Heart left ventricle (tissue), 16 donors: ENCODE measurements around the gene ANKS3. TPM values are rescaled to one million over a fixed set of nuclear protein-coding genes. Genes with fewer than 3 reads are reported as not detected.

ENCODE experiments used
- ATAC-seq, 4 donors: fragments of 200-7000 bp; cut with Tn5 transposase; one replicate each; pipeline ENCODE4 v1.9.1; 2020 to 2022; ENCODE audit warnings: moderate library complexity in 4 of 4, mild to moderate bottlenecking in 3 of 4, moderate number of reproducible peaks in 1 of 4
- DNase-seq, 5 donors: peaks; one replicate each; pipeline ENCODE4 v3.0.0-alpha.2; 2020
- H3K27ac ChIP-seq, 12 donors: fragments of 200-600 bp; sonication (generic) in 4 of 12; one replicate each; pipeline versions ENCODE4 v1.5.0 to v1.8.0; 2016 to 2022; ENCODE audit warnings: mild to moderate bottlenecking in 2 of 12
- H3K27me3 ChIP-seq, 9 donors: fragments of 200-600 bp; sonication (generic) in 2 of 9; one replicate each; pipeline versions ENCODE4 v1.5.1 to v1.8.0; 2016 to 2022; ENCODE audit warnings: mild to moderate bottlenecking in 3 of 9
- H3K36me3 ChIP-seq, 9 donors: fragments of 200-600 bp; sonication (generic) in 2 of 9; one replicate each; pipeline versions ENCODE4 v1.5.0 to v1.8.0; 2018 to 2022; ENCODE audit warnings: mild to moderate bottlenecking in 2 of 9
- H3K4me1 ChIP-seq, 12 donors: fragments of 200-600 bp; sonication (generic) in 4 of 12; one replicate each; pipeline versions ENCODE4 v1.5.0 to v1.8.0; 2016 to 2022; ENCODE audit warnings: mild to moderate bottlenecking in 3 of 12
- H3K4me3 ChIP-seq, 12 donors: fragments of 200-600 bp; sonication (generic) in 4 of 12; one replicate each; pipeline versions ENCODE4 v1.5.0 to v1.8.0; 2017 to 2022; ENCODE audit warnings: mild to moderate bottlenecking in 9 of 12, moderate library complexity in 4 of 12
- H3K9me3 ChIP-seq, 12 donors: fragments of 200-600 bp; sonication (generic) in 4 of 12; one replicate each; pipeline versions ENCODE4 v1.5.0 to v1.8.0; 2016 to 2022; ENCODE audit warnings: mild to moderate bottlenecking in 1 of 12
- POLR2A ChIP-seq, 2 donors: fragments of 450-650 bp; IDR thresholded peaks; one replicate each; pipeline ENCODE4 v1.6.1; 2017; ENCODE audit warnings: antibody characterized with exemption in 2 of 2, mild to moderate bottlenecking in 2 of 2, moderate library complexity in 2 of 2
- WGBS, 4 donors: extraction: QIAGEN DNeasy Blood & Tissue Kit in 2 of 4; methylation state at CpG; one replicate each; pipeline versions ENCODE4 v1.1.5 to v1.1.7; 2013 to 2018; 5-methylcytosine and 5-hydroxymethylcytosine counted together
- intact Hi-C, 10 donors: fragments of 100-400 bp; cut with DNase I; formaldehyde crosslinking; loops; one replicate each; pipeline versions ENCODE4 v1.11.1 to v1.14.2; 2022
- polyA plus RNA-seq, 2 donors: library from polyadenylated mRNA; stranded (reverse); fragments of 200-250 nt; gene quantifications; one replicate each; pipeline ENCODE4 v1.2.3, GENCODE V29; 2013
- total RNA-seq, 9 donors: library from RNA; depleted of rRNA in 2 of 9; stranded (reverse); fragments of >200 nt in 2 of 9; fragmentation: NEBNext Ultra II Directional in 3 of 9; extraction: Animal tissue kit (Norgen Biotek cat#: 25700) in 3 of 9; gene quantifications; one replicate each; pipeline versions ENCODE4 v1.1.0 to v1.2.4, GENCODE V29; 2016 to 2023
- TF ChIP-seq, protein P1 (sequence below), 12 donors: fragments of 200-600 bp; sonication (generic) in 4 of 12; IDR thresholded peaks; one replicate each; pipeline versions ENCODE4 v1.5.0 to v1.8.0; 2018 to 2022; ENCODE audit warnings: antibody characterized with exemption in 12 of 12, mild to moderate bottlenecking in 5 of 12
- donor health status: ischemic (EF 13 %, LVEDD 7.1; RV severe dilation, severe dysfunction).
- donor health status: healthy with polysubstance abuse.
- donor health status: DM: no; HTN: yes; CAD: no.
- donor health status: DM: no; HTN: no; CAD: no.
- donor health status: ischemic (EF 25% LVEDD 6.9; RV normal size, moderate dysfunction).
- donor health status: ischemic (EF 25% LVEDD 5.7; RV mildly dilated, moderate dysfunction).
- donor health status: healthy.
- donor health status: DM: yes; HTN: yes; CAD: no.
- donor health status: ischemic (EF 35%, LVEDD 5.7; RV mildly dilated, moderate dysfunction).
- donor health status: nonischemic (EF 11% LVEDD 7.7; RV severe dilation, severe dysfunction).
- donor health status: DM: yes; HTN: yes; CAD: no.
- donor health status: PGD.
- donor health status: ischemic (EF 29% LVEDD 5.4; RV normal size, mild dysfunction).
- donor health status: nonischemic (EF 23%, LVEDD 6.1; RV moderate dilation, normal function).

ANKS3 gene
- total and polyA plus RNA-seq, 11 donors = 5.1 to 12.7 (median 9.2) TPM

DNA sequence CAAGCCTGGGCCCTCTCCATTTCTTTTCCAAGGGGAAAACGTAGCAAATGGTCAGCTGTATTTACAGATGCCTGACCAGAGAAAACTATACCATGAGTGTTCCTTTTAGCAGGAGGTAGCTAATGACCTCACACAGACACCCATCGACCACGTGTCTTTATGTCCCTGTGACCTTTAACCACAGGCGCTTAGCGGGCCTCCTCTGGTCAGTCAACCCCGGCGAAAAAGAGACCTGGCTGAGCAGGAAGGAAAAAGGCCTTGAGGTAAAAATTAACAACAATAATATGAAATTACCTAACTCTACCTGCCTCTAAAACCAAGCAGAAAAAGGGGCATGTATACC is 31.6 kb downstream of the ANKS3 start:
- WGBS, 4 donors = 84 to 90% (median 87%) methylated on average over 7 of the region's 7 CpGs
- H3K27ac ChIP-seq = no peak overlapping the region
- peaks cover 0 to 6% (median 0%) of the 10 kb centered on the region in 12 donors for H3K4me1 ChIP-seq
- H3K27me3 ChIP-seq = no peaks in the 10 kb centered on the region
- TF ChIP-seq, protein P1, sequence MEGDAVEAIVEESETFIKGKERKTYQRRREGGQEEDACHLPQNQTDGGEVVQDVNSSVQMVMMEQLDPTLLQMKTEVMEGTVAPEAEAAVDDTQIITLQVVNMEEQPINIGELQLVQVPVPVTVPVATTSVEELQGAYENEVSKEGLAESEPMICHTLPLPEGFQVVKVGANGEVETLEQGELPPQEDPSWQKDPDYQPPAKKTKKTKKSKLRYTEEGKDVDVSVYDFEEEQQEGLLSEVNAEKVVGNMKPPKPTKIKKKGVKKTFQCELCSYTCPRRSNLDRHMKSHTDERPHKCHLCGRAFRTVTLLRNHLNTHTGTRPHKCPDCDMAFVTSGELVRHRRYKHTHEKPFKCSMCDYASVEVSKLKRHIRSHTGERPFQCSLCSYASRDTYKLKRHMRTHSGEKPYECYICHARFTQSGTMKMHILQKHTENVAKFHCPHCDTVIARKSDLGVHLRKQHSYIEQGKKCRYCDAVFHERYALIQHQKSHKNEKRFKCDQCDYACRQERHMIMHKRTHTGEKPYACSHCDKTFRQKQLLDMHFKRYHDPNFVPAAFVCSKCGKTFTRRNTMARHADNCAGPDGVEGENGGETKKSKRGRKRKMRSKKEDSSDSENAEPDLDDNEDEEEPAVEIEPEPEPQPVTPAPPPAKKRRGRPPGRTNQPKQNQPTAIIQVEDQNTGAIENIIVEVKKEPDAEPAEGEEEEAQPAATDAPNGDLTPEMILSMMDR (IDR thresholded peaks at IDR 0.05) = no peak
- no peak for TF ChIP-seq POLR2A (IDR thresholded peaks at IDR 0.05)
- no peak for DNase-seq
- ATAC-seq = no peak
- no peak overlapping the region for H3K4me3 ChIP-seq
- no peaks in the 10 kb centered on the region for H3K9me3 ChIP-seq
- intact Hi-C loops = no loop called here
- H3K36me3 ChIP-seq = peaks cover 0 to 98% (median 75%) of the 10 kb centered on the region in 9 donors

DNA sequence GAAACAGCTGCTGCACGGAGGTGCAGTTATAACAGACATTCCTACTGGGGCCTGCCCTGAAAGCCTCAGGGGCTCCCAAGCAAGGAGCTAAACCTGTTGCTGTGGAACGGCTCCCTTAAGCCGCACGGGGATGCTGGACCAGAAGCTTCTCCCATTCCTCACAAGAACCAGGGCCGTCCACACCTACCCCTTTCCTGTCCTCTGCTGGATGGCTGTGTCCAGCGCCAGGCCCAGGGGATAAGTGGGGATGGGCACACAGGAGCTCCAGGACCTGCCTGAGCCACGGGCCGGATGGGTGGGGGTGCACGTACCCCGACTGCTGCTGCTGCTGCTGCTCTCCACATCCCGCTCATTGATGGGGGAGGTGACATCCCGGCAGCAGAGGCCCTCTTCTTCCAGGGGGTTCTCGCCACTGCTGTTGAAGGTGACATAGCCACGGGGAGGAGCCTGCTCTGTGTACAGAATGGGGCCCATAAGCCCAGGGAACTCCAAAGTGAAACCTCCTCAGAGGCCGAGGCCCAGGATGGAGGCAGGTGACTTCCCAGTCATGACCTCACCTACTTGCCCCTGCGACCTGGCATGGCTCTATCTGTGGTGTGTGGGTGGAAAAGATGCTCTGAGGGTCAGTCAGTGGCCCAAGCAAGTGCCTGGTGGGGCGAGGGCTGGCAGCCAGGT is 32.1 kb downstream of the ANKS3 start:
- Histone ChIP-seq H3K9me3 (no peaks in the 10 kb centered on the region), H3K4me3 (no peak overlapping the region), H3K4me1 (peaks cover 0 to 8% (median 0%) of the 10 kb centered on the region in 12 donors), H3K27ac (no peak overlapping the region), H3K36me3 (peaks cover 0 to 98% (median 77%) of the 10 kb centered on the region in 9 donors), H3K27me3 (no peaks in the 10 kb centered on the region)
- WGBS, 4 donors = 88 to 92% (median 91%) methylated on average over 13 to 17 of the region's 17 CpGs
- ATAC-seq (no peak), DNase-seq (peak in 1 of 5 donors; percentile 17)
- intact Hi-C loops = no loop called here
- no peak for TF ChIP-seq POLR2A (IDR thresholded peaks at IDR 0.05)
- TF ChIP-seq, protein P1 (IDR thresholded peaks at IDR 0.05) = no peak

DNA sequence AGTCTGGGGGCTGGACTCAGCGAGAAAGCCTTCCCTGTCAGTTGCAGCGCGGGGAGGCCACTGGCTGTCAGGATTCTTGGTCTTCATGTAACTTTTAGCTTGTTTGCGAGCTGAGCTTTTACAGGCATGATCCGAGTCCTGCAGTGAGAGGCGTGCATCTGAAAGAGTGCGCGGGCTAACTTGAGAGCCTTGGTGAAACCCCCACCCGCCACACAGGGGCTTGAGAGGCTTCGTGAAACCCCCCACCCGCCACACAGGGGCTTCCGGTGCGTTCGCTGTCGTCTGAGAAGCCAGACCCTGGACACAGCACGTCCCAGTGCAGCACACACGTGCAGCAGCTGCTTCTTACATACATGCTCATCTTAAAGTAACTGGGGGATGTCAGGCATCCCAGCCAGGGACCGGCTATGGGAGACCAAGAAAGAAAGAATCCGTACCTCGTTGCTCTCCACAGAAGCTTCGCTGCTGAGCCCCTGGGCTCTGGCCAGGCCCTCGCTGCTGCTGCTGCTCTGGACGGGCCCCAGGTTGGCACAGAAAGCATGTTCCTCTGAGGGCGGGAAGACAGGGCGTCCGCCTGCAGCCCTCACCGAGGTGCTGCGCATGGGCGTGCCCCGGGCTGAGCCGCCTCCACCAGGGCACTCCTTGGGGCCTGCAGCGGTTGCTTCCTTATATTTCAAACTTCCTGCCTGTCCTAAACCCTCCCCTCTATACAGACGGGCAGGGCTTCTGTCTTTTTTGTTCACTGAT is 32.9 kb downstream of the ANKS3 start:
- 68 to 90% (median 81%) methylated on average over 28 to 33 of the region's 33 CpGs for WGBS, 4 donors
- Histone ChIP-seq H3K27ac (no peak overlapping the region), H3K36me3 (peaks cover 0 to 98% (median 77%) of the 10 kb centered on the region in 9 donors), H3K4me1 (peaks cover 0 to 16% (median 0%) of the 10 kb centered on the region in 12 donors), H3K27me3 (no peaks in the 10 kb centered on the region), H3K9me3 (no peaks in the 10 kb centered on the region), H3K4me3 (no peak overlapping the region)
- ATAC-seq (peak; percentile 68 to 89 (median 80)), DNase-seq (peak in 4 of 5 donors; percentile 22 to 76 (median 48))
- TF ChIP-seq POLR2A (IDR thresholded peaks at IDR 0.05) = no peak
- intact Hi-C loops = no loop called here

DNA sequence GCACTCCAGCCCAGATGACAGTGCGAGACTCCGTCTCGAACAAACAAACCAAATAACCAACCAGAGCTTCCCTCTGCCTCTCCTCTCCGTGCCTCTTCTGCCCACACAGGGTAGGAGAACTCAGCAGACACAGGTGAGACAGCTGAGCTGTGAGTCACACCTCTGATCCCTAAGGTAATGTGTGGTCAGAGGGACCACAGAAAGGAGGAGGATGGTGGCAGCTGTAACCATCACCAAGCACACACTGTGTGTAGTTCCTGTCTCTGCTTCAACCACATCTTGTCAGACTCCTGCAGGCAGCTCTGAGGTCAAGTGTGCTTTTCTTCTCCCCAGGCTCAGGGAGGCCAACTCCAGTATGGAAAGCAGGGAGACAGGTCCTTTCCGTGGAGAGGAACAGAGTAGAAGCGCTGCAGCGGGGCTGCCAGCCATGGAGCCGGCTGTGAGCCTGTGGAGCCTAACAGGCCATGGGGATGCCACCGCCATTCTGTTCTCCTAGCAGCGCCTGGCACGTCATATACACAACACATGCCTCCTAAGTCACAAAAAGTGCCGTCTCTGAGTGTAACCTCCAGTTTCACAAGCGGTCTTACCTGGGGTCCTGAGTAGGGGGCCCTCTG is 33.6 kb downstream of the ANKS3 start:
- Histone ChIP-seq H3K4me1 (peaks cover 0 to 23% (median 3%) of the 10 kb centered on the region in 12 donors), H3K27ac (no peak overlapping the region), H3K4me3 (no peak overlapping the region), H3K36me3 (peaks cover 0 to 98% (median 82%) of the 10 kb centered on the region in 9 donors), H3K9me3 (no peaks in the 10 kb centered on the region), H3K27me3 (no peaks in the 10 kb centered on the region)
- 94 to 98% (median 96%) methylated on average over 10 to 13 of the region's 13 CpGs for WGBS, 4 donors
- no peak for DNase-seq
- ATAC-seq = no peak
- TF ChIP-seq POLR2A (IDR thresholded peaks at IDR 0.05) = no peak
- intact Hi-C loops = no loop called here
